WTC11 (cell line): Measurements from ENCODE around the gene STK10. TPM values are rescaled to one million over a fixed set of nuclear protein-coding genes. Genes with fewer than 3 reads are reported as not detected.

Experiments used
- ATAC-seq: fragments of 200-7000 bp; cut with Tn5 transposase; 2 replicates; pipeline ENCODE4 v1.10.0; 2021; ENCODE audit warnings: mild to moderate bottlenecking, moderate library complexity
- CTCF ChIA-PET: fragments of 300-600 bp; sonication (Branson Sonifier 250); formaldehyde crosslinking; loops from one replicate; lab custom pipeline; 2021; ENCODE audit warnings: antibody characterized with exemption; lab: Charles Lee
- POLR2A ChIA-PET: fragments of 350-600 bp; sonication (Branson Sonifier 250); formaldehyde crosslinking; loops from one replicate; lab custom pipeline; 2021; ENCODE audit warnings: antibody characterized with exemption; lab: Charles Lee
- DNase-seq: peaks from one replicate; pipeline ENCODE4 v3.0.0; 2021; ENCODE audit warnings: low spot score
- H3K27ac Mint-ChIP-seq: 2 replicates; pipeline ENCODE4 v1.8.0; 2021; ENCODE audit warnings: mixed read lengths
- H3K27me3 Mint-ChIP-seq: 2 replicates; pipeline ENCODE4 v1.8.0; 2021; ENCODE audit warnings: low read depth, mild to moderate bottlenecking, moderate library complexity, mixed read lengths
- H3K36me3 Mint-ChIP-seq: 2 replicates; pipeline ENCODE4 v1.8.0; 2021; ENCODE audit warnings: mixed read lengths
- H3K4me1 Mint-ChIP-seq: 2 replicates; pipeline ENCODE4 v1.8.0; 2022; ENCODE audit warnings: mixed read lengths
- H3K4me3 Mint-ChIP-seq: 2 replicates; pipeline ENCODE4 v1.8.0; 2021; ENCODE audit warnings: mild to moderate bottlenecking, moderate library complexity, mixed read lengths
- H3K9me3 Mint-ChIP-seq: 2 replicates; pipeline ENCODE4 v1.8.0; 2021; ENCODE audit warnings: mixed read lengths
- AR ChIP-seq: fragments of 250-450 bp; sonication (Bioruptor Pico); IDR thresholded peaks from 2 replicates; pipeline ENCODE4 v1.9.0; 2021; ENCODE audit warnings: mild to moderate bottlenecking
- ATF3 ChIP-seq: sonication (generic); formaldehyde crosslinking; conservative IDR thresholded peaks from 2 replicates; pipeline ENCODE4 v1.8.1; 2022; ENCODE audit warnings: mild to moderate bottlenecking, missing genetic modification reagents
- CTCF ChIP-seq: fragments of 200-600 bp; IDR thresholded peaks from 2 replicates; pipeline ENCODE4 v1.8.0; 2022; ENCODE audit warnings: antibody characterized with exemption
- EMX1 ChIP-seq: fragments of 250-450 bp; sonication (Bioruptor Pico); IDR thresholded peaks from 2 replicates; pipeline ENCODE4 v1.8.0; 2021; ENCODE audit warnings: mild to moderate bottlenecking
- ESRRA ChIP-seq: sonication (generic); formaldehyde crosslinking; IDR thresholded peaks from 2 replicates; pipeline ENCODE4 v1.8.1; 2022; ENCODE audit warnings: mild to moderate bottlenecking, missing genetic modification reagents, borderline replicate concordance
- FOXP4 ChIP-seq: sonication (generic); formaldehyde crosslinking; IDR thresholded peaks from 2 replicates; pipeline ENCODE4 v1.8.0; 2022; ENCODE audit warnings: mild to moderate bottlenecking, missing genetic modification reagents
- GTF2I ChIP-seq: fragments of 250-450 bp; sonication (Bioruptor Pico); conservative IDR thresholded peaks from 2 replicates; pipeline ENCODE4 v1.4.0; 2021; ENCODE audit warnings: mild to moderate bottlenecking
- HMGA2 ChIP-seq: fragments of 250-450 bp; sonication (Bioruptor Pico); IDR thresholded peaks from 2 replicates; pipeline ENCODE4 v1.4.0; 2021; ENCODE audit warnings: mild to moderate bottlenecking, moderate library complexity
- KAT7 ChIP-seq: sonication (generic); formaldehyde crosslinking; IDR thresholded peaks from 2 replicates; pipeline ENCODE4 v1.8.1; 2023; ENCODE audit warnings: missing genetic modification reagents, mild to moderate bottlenecking, borderline replicate concordance
- NFATC4 ChIP-seq: fragments of 250-450 bp; sonication (Bioruptor Pico); IDR thresholded peaks from 2 replicates; pipeline ENCODE4 v1.9.0; 2021; ENCODE audit warnings: mild to moderate bottlenecking
- NFE2L1 ChIP-seq: sonication (generic); formaldehyde crosslinking; IDR thresholded peaks from 2 replicates; pipeline ENCODE4 v1.8.1; 2023; ENCODE audit warnings: missing genetic modification reagents
- NR1H2 ChIP-seq: sonication (generic); formaldehyde crosslinking; IDR thresholded peaks from 2 replicates; pipeline ENCODE4 v1.9.0; 2021; ENCODE audit warnings: mild to moderate bottlenecking, moderate library complexity, missing genetic modification reagents
- RELA ChIP-seq: sonication (generic); formaldehyde crosslinking; IDR thresholded peaks from 2 replicates; pipeline ENCODE4 v1.8.1; 2022; ENCODE audit warnings: missing genetic modification reagents, mild to moderate bottlenecking, borderline replicate concordance
- SMAD3 ChIP-seq: sonication (generic); formaldehyde crosslinking; IDR thresholded peaks from 2 replicates; pipeline ENCODE4 v1.8.0; 2022; ENCODE audit warnings: missing genetic modification reagents, mild to moderate bottlenecking, borderline replicate concordance
- SP1 ChIP-seq: sonication (generic); formaldehyde crosslinking; conservative IDR thresholded peaks from 2 replicates; pipeline ENCODE4 v1.8.1; 2022; ENCODE audit warnings: missing genetic modification reagents
- ZMAT4 ChIP-seq: fragments of 250-450 bp; sonication (Bioruptor Pico); IDR thresholded peaks from 2 replicates; pipeline ENCODE4 v1.9.0; 2021; ENCODE audit warnings: mild to moderate bottlenecking
- ZNF138 ChIP-seq: sonication (generic); formaldehyde crosslinking; conservative IDR thresholded peaks from 2 replicates; pipeline ENCODE4 v1.8.1; 2022; ENCODE audit warnings: mild to moderate bottlenecking, moderate library complexity, missing genetic modification reagents
- ZNF219 ChIP-seq: sonication (generic); formaldehyde crosslinking; IDR thresholded peaks from 2 replicates; pipeline ENCODE4 v1.8.0; 2023; ENCODE audit warnings: missing genetic modification reagents, mild to moderate bottlenecking, borderline replicate concordance
- ZNF232 ChIP-seq: sonication (generic); formaldehyde crosslinking; IDR thresholded peaks from 2 replicates; pipeline ENCODE4 v1.8.0; 2022; ENCODE audit warnings: mild to moderate bottlenecking, missing genetic modification reagents
- ZNF416 ChIP-seq: fragments of 250-450 bp; sonication (Bioruptor Pico); IDR thresholded peaks from 2 replicates; pipeline ENCODE4 v1.9.0; 2021; ENCODE audit warnings: mild to moderate bottlenecking, inconsistent platforms
- total RNA-seq: library from RNA; stranded (reverse); gene quantifications from 3 replicates; pipeline ENCODE4 v1.2.3, GENCODE V29; 2021

Gene STK10
- total RNA-seq, 1 experiment from 2014 or later, result 20.5 TPM

GRCh38 chr5:172076761-172077244 lies 111.2 kb downstream of the STK10 start:
- DNase-seq (peak; percentile 40), ATAC-seq (peak; percentile 90)
- Mint-ChIP-seq H3K27ac (no peak overlapping the region), H3K36me3 (peaks cover 6% of the 10 kb centered on the region; the same call in 1 of the 2 replicates), H3K27me3 (no peaks in the 10 kb centered on the region), H3K9me3 (no peaks in the 10 kb centered on the region), H3K4me1 (peaks cover 17% of the 10 kb centered on the region), H3K4me3 (no peak overlapping the region)
- CTCF ChIA-PET, result interaction anchor here (1.0 kb wide), 1 partner anchor 28 kb away, joined by 3 read pairs; no protein-coding TSS in a partner anchor
- POLR2A ChIA-PET, result no interaction called here
- TF ChIP-seq ZMAT4 (CRISPR knock-in tag) (no peak), ZNF138 (CRISPR knock-in tag) (no peak)

- no peak overlapping the region for H3K4me3 Mint-ChIP-seq
- ChIA-PET CTCF (no interaction called here), POLR2A (no interaction called here)
- no peak for ATAC-seq
- no peak for TF ChIP-seq CTCF
- no peak for TF ChIP-seq RELA
- TF ChIP-seq NFE2L1, result no peak
- 0 out of 2 replicates have a peak, but pooled peaks have one; percentile 12 for TF ChIP-seq GTF2I (CRISPR knock-in tag)
- no peaks in the 10 kb centered on the region for H3K27me3 Mint-ChIP-seq
- peaks cover 23% of the 10 kb centered on the region for H3K4me1 Mint-ChIP-seq
- DNase-seq, result no peak
- H3K36me3 Mint-ChIP-seq, result peaks cover 6% of the 10 kb centered on the region; the same call in 1 of the 2 replicates
- no peak overlapping the region for H3K27ac Mint-ChIP-seq
- no peaks in the 10 kb centered on the region for H3K9me3 Mint-ChIP-seq
Measured at GRCh38 chr5:172075656-172076055, 112.4 kb downstream of the STK10 start.

- Mint-ChIP-seq H3K4me1 (peaks cover 23% of the 10 kb centered on the region), H3K4me3 (no peak overlapping the region), H3K27ac (no peak overlapping the region), H3K27me3 (no peaks in the 10 kb centered on the region), H3K36me3 (peaks cover 6% of the 10 kb centered on the region; the same call in 1 of the 2 replicates), H3K9me3 (no peaks in the 10 kb centered on the region)
- DNase-seq, result no peak
- CTCF ChIA-PET, result interaction anchor here (0.6 kb wide), 1 partner anchor 161 kb away, joined by 3 read pairs; no protein-coding TSS in a partner anchor
- no peak for ATAC-seq
- POLR2A ChIA-PET, result interaction anchor here (0.6 kb wide), 1 partner anchor 229 kb away, joined by 7 read pairs; no protein-coding TSS in a partner anchor
- TF ChIP-seq FOXP4 (CRISPR knock-in tag) (no peak), NR1H2 (no peak), SMAD3 (no peak), ATF3 (no peak), ZNF219 (CRISPR knock-in tag) (no peak), HMGA2 (no peak), ZMAT4 (CRISPR knock-in tag) (no peak), ESRRA (CRISPR knock-in tag) (no peak), AR (CRISPR knock-in tag) (no peak), CTCF (no peak), KAT7 (no peak), SP1 (CRISPR knock-in tag) (no peak), NFATC4 (CRISPR knock-in tag) (no peak), GTF2I (CRISPR knock-in tag) (no peak), ZNF416 (no peak), EMX1 (CRISPR knock-in tag) (no peak), NFE2L1 (no peak), ZNF232 (CRISPR knock-in tag) (no peak)
Measured at GRCh38 chr5:172074896-172075295, 113.1 kb downstream of the STK10 start.
